K562 (cell line): ENCODE data around the gene LAP3. TPM values are rescaled to one million over a fixed set of nuclear protein-coding genes. Genes with fewer than 3 reads are reported as not detected.
A peak's percentile ranks its signal among the peaks of the same experiment; 100 is the strongest.

Experiments used
- ATAC-seq: fragments of 200-7000 bp; cut with Tn5 transposase; 3 replicates; pipeline ENCODE4 v1.9.1; 2020; ENCODE audit warnings: moderate library complexity
- BruUV-seq: library from RNA; stranded (reverse); fragments of 400-500 nt; replicated peaks from 2 replicates; lab custom pipeline; 2021; lab: Mats Ljungman, UMichigan
- CTCF ChIA-PET: fragments of 300-600 bp; formaldehyde crosslinking; extraction: SDS; loops from one replicate; lab custom pipeline; 2021; ENCODE audit warnings: low intra/inter-chr PET ratio; lab: Yijun Ruan, JAX
- POLR2A ChIA-PET: fragments of 300-600, 350-650 bp; sonication (Branson Sonifier 250); formaldehyde crosslinking; extraction: SDS; loops from one replicate; lab custom pipeline; 2021; ENCODE audit warnings: antibody characterized with exemption, inconsistent platforms; lab: Yijun Ruan, JAX
- DNase-seq, 4 experiments: peaks; one replicate each; pipeline versions ENCODE4 v3.0.0 to v3.0.0-alpha.2; 2011 to 2018; ENCODE audit warnings: low spot score in 3 of 4, mixed read lengths in 3 of 4; ENCODE audit errors: extremely low read depth in 1 of 4
- FAIRE-seq: peaks from 2 replicates; lab custom pipeline; 2011; peaks lifted over from hg19 to GRCh38; lab: Jason Lieb, UNC
- H2AFZ ChIP-seq: 2 replicates; pipeline ENCODE4 v1.6.0; 2011; ENCODE audit warnings: low read depth, low read length, control low read depth, inconsistent platforms
- H3K27ac ChIP-seq: fragments of 200-600 bp; 3 replicates; pipeline ENCODE4 v1.8.0; 2011; ENCODE audit warnings: low read depth, mild to moderate bottlenecking, control low read depth, inconsistent platforms, low read length, moderate library complexity, mixed read lengths; ENCODE audit errors: extremely low read depth
- H3K27me3 ChIP-seq, 2 experiments: fragments of 300-600 bp in 1 of 2; 2 replicates in 1 of 2; 3 replicates in 1 of 2; pipeline versions ENCODE4 v1.6.0 to v1.8.0; 2011; ENCODE audit warnings: inconsistent platforms in 2 of 2, low read length in 2 of 2, mild to moderate bottlenecking in 1 of 2, mixed read lengths in 1 of 2, moderate library complexity in 1 of 2; ENCODE audit not compliant: control insufficient read depth in 2 of 2, insufficient read depth in 2 of 2
- H3K36me3 ChIP-seq: fragments of 300-600 bp; 3 replicates; pipeline ENCODE4 v1.8.0; 2011; ENCODE audit warnings: mild to moderate bottlenecking, low read length, inconsistent platforms; ENCODE audit not compliant: control insufficient read depth, insufficient read depth
- H3K4me1 ChIP-seq, 2 experiments: fragments of 200-600 bp in 1 of 2; replicated peaks in 1 of 2; 2 replicates in 1 of 2; 3 replicates in 1 of 2; pipeline versions ENCODE4 v1.5.1 to v1.8.0; 2011; ENCODE audit warnings: inconsistent platforms in 2 of 2, low read length in 2 of 2, mild to moderate bottlenecking in 1 of 2, mixed read lengths in 1 of 2, moderate library complexity in 1 of 2; ENCODE audit not compliant: control insufficient read depth in 2 of 2, insufficient read depth in 2 of 2
- H3K4me2 ChIP-seq: 2 replicates; pipeline ENCODE4 v1.6.1; 2011; ENCODE audit warnings: low read length, control low read depth, inconsistent platforms, mixed read lengths; ENCODE audit not compliant: insufficient read depth
- H3K4me3 ChIP-seq: fragments of 200-600 bp; sonication (generic), shearing (Covaris generic); 2 replicates; pipeline ENCODE4 v1.5.1; 2016; ENCODE audit warnings: control low read depth, inconsistent platforms
- H3K79me2 ChIP-seq: fragments of 200-600 bp; 3 replicates; pipeline ENCODE4 v1.8.0; 2011; ENCODE audit warnings: low read length, inconsistent platforms; ENCODE audit not compliant: control insufficient read depth, insufficient read depth
- H3K9ac ChIP-seq, 2 experiments: 2 replicates each; pipeline versions ENCODE4 v1.6.0 to v1.6.1; 2011; ENCODE audit warnings: low read depth in 2 of 2, low read length in 2 of 2, control low read depth in 1 of 2, inconsistent platforms in 1 of 2, mild to moderate bottlenecking in 1 of 2, mixed read lengths in 1 of 2; ENCODE audit not compliant: insufficient read depth in 1 of 2
- H3K9me1 ChIP-seq: one replicate; pipeline ENCODE4 v1.6.0; 2011; ENCODE audit warnings: inconsistent platforms, mild to moderate bottlenecking, low read length, moderate library complexity; ENCODE audit not compliant: control insufficient read depth, insufficient read depth
- H3K9me3 ChIP-seq: replicated peaks from 2 replicates; pipeline ENCODE4 v1.5.1; 2011; ENCODE audit warnings: low read depth, low read length, inconsistent platforms; ENCODE audit not compliant: control insufficient read depth, insufficient read depth
- H4K20me1 ChIP-seq: replicated peaks from 2 replicates; pipeline ENCODE4 v1.6.1; 2011; ENCODE audit warnings: low read length, inconsistent platforms, mixed read lengths; ENCODE audit not compliant: control insufficient read depth, insufficient read depth
- AFF4 ChIP-seq: sonication (generic); formaldehyde crosslinking; IDR thresholded peaks from 2 replicates; pipeline ENCODE4 v1.8.0; 2023; ENCODE audit warnings: mild to moderate bottlenecking, missing genetic modification reagents
- GTF2B ChIP-seq: IDR thresholded peaks from 2 replicates; pipeline ENCODE4 v1.6.1; 2011; ENCODE audit not compliant: insufficient read length; ENCODE audit errors: extremely low read depth
- HMG20B ChIP-seq: fragments of 250-450 bp; sonication (Bioruptor Pico); IDR thresholded peaks from 2 replicates; pipeline ENCODE4 v1.5.0; 2021; ENCODE audit warnings: mild to moderate bottlenecking
- POLR2H ChIP-seq: IDR thresholded peaks from 2 replicates; pipeline ENCODE4 v1.6.1; 2016; ENCODE audit warnings: missing genetic modification characterization, low read depth, mild to moderate bottlenecking, control low read depth, missing compliant biosample characterization, moderate library complexity
- POLR3A ChIP-seq: IDR thresholded peaks from 2 replicates; pipeline ENCODE4 v1.6.1; 2011; ENCODE audit warnings: borderline replicate concordance, mild to moderate bottlenecking, moderate library complexity; ENCODE audit not compliant: insufficient read length, insufficient read depth; ENCODE audit errors: extremely low read depth
- RB1 ChIP-seq: fragments of 450-650 bp; IDR thresholded peaks from 2 replicates; pipeline ENCODE4 v1.6.1; 2017; ENCODE audit warnings: low read depth, mild to moderate bottlenecking
- RREB1 ChIP-seq: fragments of 250-450 bp; sonication (Bioruptor Pico); IDR thresholded peaks from 2 replicates; pipeline ENCODE4 v1.4.0; 2020
- ZNF174 ChIP-seq: fragments of 250-450 bp; sonication (Bioruptor Pico); IDR thresholded peaks from 2 replicates; pipeline ENCODE4 v1.4.0; 2020; ENCODE audit warnings: mild to moderate bottlenecking
- ZNF263 ChIP-seq: sonication (generic); formaldehyde crosslinking; IDR thresholded peaks from 2 replicates; pipeline ENCODE4 v1.8.0; 2022; ENCODE audit warnings: mild to moderate bottlenecking, missing genetic modification reagents, borderline replicate concordance
- ZNF561 ChIP-seq: fragments of 450-650 bp; formaldehyde crosslinking; conservative IDR thresholded peaks from 2 replicates; pipeline ENCODE4 v1.4.0; 2020; ENCODE audit warnings: mild to moderate bottlenecking, moderate library complexity
- WGBS: fragments of 100-300 bp; shearing (Covaris generic); methylation state at CpG from one replicate; pipeline ENCODE4 v1.1.6; 2016; ENCODE audit warnings: low coverage, mixed read lengths; ENCODE audit not compliant: insufficient coverage; ENCODE audit errors: missing lambda C conversion rate; 5-methylcytosine and 5-hydroxymethylcytosine counted together
- in situ Hi-C: fragments of 300-500 bp; cut with MboI; formaldehyde crosslinking; loops from 4 replicates; pipeline ENCODE4 v1.15.0; 2018; ENCODE audit warnings: inconsistent platforms, mixed read lengths
- intact Hi-C: fragments of 100-400 bp; cut with micrococcal nuclease; formaldehyde crosslinking; loops from 2 replicates; pipeline ENCODE4 v1.14.2; 2022
- polyA plus RNA-seq, 8 experiments: library from polyadenylated mRNA; depleted of rRNA in 4 of 8; stranded (reverse) in 5 of 8; unstranded in 3 of 8; fragments of >200 nt; fragmentation: Nextera tagmentation in 2 of 8; fragmentation: Illumina TruSeq in 1 of 8; extraction: Ambion mirVana in 2 of 8; extraction: Trizol in 1 of 8; gene quantifications; 2 replicates each; pipeline versions ENCODE4 v1.2.1 to v1.2.3, GENCODE V29; 2011 to 2014; ENCODE audit warnings: inconsistent platforms in 1 of 8, missing spikeins in 1 of 8
- total RNA-seq, 7 experiments: library from RNA; depleted of rRNA in 6 of 7; stranded (reverse); fragments of >200 nt in 6 of 7; fragmentation: Illumina TruSeq in 2 of 7; extraction: Trizol in 2 of 7; gene quantifications; 2 replicates each; pipeline versions ENCODE4 v1.2.1 to v1.2.3, GENCODE V29; 2011 to 2021; ENCODE audit warnings: low replicate concordance in 1 of 7

LAP3 gene
- total and polyA plus RNA-seq, 9 of the 15 experiments (the other 6 are each of a cell fraction or from before 2014, with no cell fraction given): 82.3 to 170 (median 107) TPM

- H3K9ac ChIP-seq: 0 out of 4 replicates have a peak overlapping the region, but pooled peaks of 1 of the 2 experiments have one; percentile 30
- FAIRE-seq (no peak), DNase-seq (peak in 2 of 4 experiments; percentile 17 to 35), ATAC-seq (peak; percentile 85)
- H3K27ac ChIP-seq: no peak overlapping the region
- H3K9me1 ChIP-seq: no peaks in the 10 kb centered on the region
- peaks cover 82% of the 10 kb centered on the region for H3K36me3 ChIP-seq
- ChIA-PET CTCF (interaction anchor here (0.5 to 1.6 kb wide), 3 partner anchors 211 to 996 kb away, joined by 3 to 10 read pairs (median 3); no protein-coding TSS in a partner anchor), POLR2A (interaction anchor here (0.6 to 1.5 kb wide), 2 partner anchors 25 to 125 kb away, joined by 3 to 4 read pairs; no protein-coding TSS in a partner anchor)
- H3K4me1 ChIP-seq: no peaks in the 10 kb centered on the region
- H3K4me3 ChIP-seq: no peak overlapping the region
- WGBS: 60% methylated on average over 7 of the region's 7 CpGs
- intact Hi-C loops: no loop called here
- H4K20me1 ChIP-seq: no peaks in the 10 kb centered on the region
- H3K27me3 ChIP-seq: no peaks in the 10 kb centered on the region
- H2AFZ ChIP-seq: no peak overlapping the region
- no TSS peak for BruUV-seq
- no peaks in the 10 kb centered on the region for H3K9me3 ChIP-seq
- no peak overlapping the region for H3K4me2 ChIP-seq
- in situ Hi-C loops: no loop called here
- H3K79me2 ChIP-seq: no peaks in the 10 kb centered on the region
- TF ChIP-seq GTF2B (no peak), POLR3A (no peak), RREB1 (no peak), ZNF263 (CRISPR knock-in tag) (no peak), POLR2H (tag) (no peak), ZNF561 (CRISPR knock-in tag) (no peak), HMG20B (CRISPR knock-in tag) (no peak), RB1 (no peak), AFF4 (no peak), ZNF174 (no peak)
Measured at GRCh38 chr4:17597517-17597916, 20.5 kb downstream of the LAP3 start.
